ENCODE results near the gene EXT2. TPM values are rescaled to one million over a fixed set of nuclear protein-coding genes. Genes with fewer than 3 reads are reported as not detected.
A peak's percentile ranks its signal among the peaks of the same experiment; 100 is the strongest.

Gene EXT2
- polyA plus RNA-seq, 1 of the 3 experiments (the other 2 are of a cell fraction), result 92.9 TPM

DNA sequence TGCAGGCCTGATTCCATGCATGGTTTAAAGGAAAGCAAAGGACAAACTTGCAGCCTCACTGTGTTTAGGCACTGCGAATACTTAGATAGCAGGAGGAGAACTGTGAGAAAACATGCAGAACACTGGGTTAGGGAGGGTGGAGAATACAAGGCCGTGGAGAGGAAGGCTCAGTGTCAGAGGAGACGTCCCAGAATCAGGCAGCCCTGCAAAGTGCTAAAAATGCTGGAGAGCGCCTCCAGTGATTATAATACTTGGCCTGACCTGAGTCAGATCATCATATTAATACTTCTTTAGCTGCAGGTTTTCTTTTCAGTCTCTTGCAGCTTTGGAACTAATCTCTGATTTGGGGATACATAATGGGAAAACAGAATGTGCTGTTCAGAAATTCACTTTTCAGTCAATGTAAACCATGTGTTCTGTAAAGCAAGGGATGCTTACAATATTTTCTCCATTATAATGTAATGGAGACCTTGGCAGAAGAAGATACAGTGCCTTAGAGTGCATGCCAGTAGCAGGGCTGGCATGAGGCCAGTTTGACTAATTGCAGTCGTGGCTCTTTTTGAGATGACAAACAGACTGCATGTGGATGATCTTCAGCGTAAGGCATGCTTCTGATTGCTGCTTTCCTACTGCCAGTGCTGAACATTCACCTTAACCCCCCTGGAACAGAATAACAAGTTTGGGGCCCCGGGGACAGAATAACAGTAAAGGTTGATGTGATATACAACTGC, 16.8 kb downstream of the EXT2 start (continued):
- TF ChIP-seq GABPA (IDR thresholded peaks at IDR 0.05; ENCODE audit: low read depth), result no peak
- TF ChIP-seq NFIC (IDR thresholded peaks at IDR 0.05; ENCODE audit: borderline replicate concordance), result peak; percentile 77
- TF ChIP-seq TCF12 (IDR thresholded peaks at IDR 0.05), result 0 out of 2 replicates have a peak, but pooled peaks have one; percentile 9
- TF ChIP-seq, protein P1, sequence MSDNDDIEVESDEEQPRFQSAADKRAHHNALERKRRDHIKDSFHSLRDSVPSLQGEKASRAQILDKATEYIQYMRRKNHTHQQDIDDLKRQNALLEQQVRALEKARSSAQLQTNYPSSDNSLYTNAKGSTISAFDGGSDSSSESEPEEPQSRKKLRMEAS (IDR thresholded peaks at IDR 0.05; ENCODE audit: low read depth), result peak; percentile 72
- TF ChIP-seq SIN3A (IDR thresholded peaks at IDR 0.05; ENCODE audit: borderline replicate concordance, low read depth, low read length), result 0 out of 2 replicates have a peak, but pooled peaks have one; percentile 29

- H3K9me2 ChIP-seq, result no peaks in the 10 kb centered on the region
- peaks cover 8% of the 10 kb centered on the region for H3F3A ChIP-seq (replicated peaks; ENCODE audit: insufficient read depth)
- no peak overlapping the region for H2AFZ ChIP-seq (ENCODE audit: low read depth)
- peak overlapping the region in 1 of 2 experiments; percentile 76; a peak in 2 of 4 replicates for H3K27ac ChIP-seq (ENCODE audit: low read depth in 2 of 2, low read length in 1 of 2)
- ChIA-PET POLR2A (no interaction called here), CTCF (interaction anchor here (1.3 to 5.7 kb wide), 4 partner anchors 9 to 426 kb away, joined by 3 to 31 read pairs (median 7); partner anchors contain the start of gene EXT2)
- H3K27me3 ChIP-seq (ENCODE audit: insufficient read depth), result no peaks in the 10 kb centered on the region
- no peak overlapping the region for H3K4me3 ChIP-seq (ENCODE audit: low read depth in 2 of 2, low read length in 1 of 2)
- TF ChIP-seq MXI1 (IDR thresholded peaks at IDR 0.05; ENCODE audit: low read depth, low read length) (no peak), NRF1 (IDR thresholded peaks at IDR 0.05; ENCODE audit: low read depth, low read length) (no peak), RAD21 (IDR thresholded peaks at IDR 0.05; ENCODE audit: low read length) (no peak), GATA2 (CRISPR knock-in tag; IDR thresholded peaks at IDR 0.05) (no peak)
- TF ChIP-seq, protein P2, sequence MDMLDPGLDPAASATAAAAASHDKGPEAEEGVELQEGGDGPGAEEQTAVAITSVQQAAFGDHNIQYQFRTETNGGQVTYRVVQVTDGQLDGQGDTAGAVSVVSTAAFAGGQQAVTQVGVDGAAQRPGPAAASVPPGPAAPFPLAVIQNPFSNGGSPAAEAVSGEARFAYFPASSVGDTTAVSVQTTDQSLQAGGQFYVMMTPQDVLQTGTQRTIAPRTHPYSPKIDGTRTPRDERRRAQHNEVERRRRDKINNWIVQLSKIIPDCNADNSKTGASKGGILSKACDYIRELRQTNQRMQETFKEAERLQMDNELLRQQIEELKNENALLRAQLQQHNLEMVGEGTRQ (IDR thresholded peaks at IDR 0.05; ENCODE audit: borderline replicate concordance, low read depth, low read length), result no peak
- no peak overlapping the region for H3K9ac ChIP-seq
- no peak for DNase-seq
- peaks cover 10% of the 10 kb centered on the region; the same call in 1 of the 2 replicates for H4K20me1 ChIP-seq (ENCODE audit: insufficient read depth)
- H3K79me2 ChIP-seq (ENCODE audit: insufficient read depth), result no peaks in the 10 kb centered on the region
- no peaks in the 10 kb centered on the region for H3K9me3 ChIP-seq
- peaks cover 14 to 57% of the 10 kb centered on the region in 2 experiments for H3K36me3 ChIP-seq (replicated peaks in 1 of 2; ENCODE audit: control insufficient read depth in 1 of 2, insufficient read depth in 2 of 2, low read length in 1 of 2)
- H3K4me2 ChIP-seq, result no peak overlapping the region
- WGBS (ENCODE audit: low lambda C conversion rate), result 94% methylated on average over 3 of the region's 3 CpGs
- peaks cover 14 to 16% of the 10 kb centered on the region in 2 experiments; a peak in 3 of 4 replicates for H3K4me1 ChIP-seq (ENCODE audit: control insufficient read depth in 1 of 2, insufficient read depth in 2 of 2, low read depth in 1 of 2, low read length in 1 of 2)
These were observed 17.5 kb downstream of the EXT2 start for GRCh38 chr11:44113018-44113417.

GRCh38 chr11:44113572-44113971, 18.1 kb downstream of the EXT2 start:
- Histone ChIP-seq H3K27ac (ENCODE audit: low read depth in 2 of 2, low read length in 1 of 2) (no peak overlapping the region), H3K4me2 (no peak overlapping the region), H3K4me3 (ENCODE audit: low read depth in 2 of 2, low read length in 1 of 2) (no peak overlapping the region), H3K9me3 (no peaks in the 10 kb centered on the region), H3F3A (replicated peaks; ENCODE audit: insufficient read depth) (peaks cover 8% of the 10 kb centered on the region), H4K20me1 (ENCODE audit: insufficient read depth) (peaks cover 10% of the 10 kb centered on the region; the same call in 1 of the 2 replicates), H3K9me2 (no peaks in the 10 kb centered on the region), H2AFZ (ENCODE audit: low read depth) (no peak overlapping the region), H3K79me2 (ENCODE audit: insufficient read depth) (no peaks in the 10 kb centered on the region), H3K27me3 (ENCODE audit: insufficient read depth) (no peaks in the 10 kb centered on the region), H3K9ac (no peak overlapping the region), H3K36me3 (replicated peaks in 1 of 2; ENCODE audit: control insufficient read depth in 1 of 2, insufficient read depth in 2 of 2, low read length in 1 of 2) (peaks cover 14 to 53% of the 10 kb centered on the region in 2 experiments), H3K4me1 (ENCODE audit: control insufficient read depth in 1 of 2, insufficient read depth in 2 of 2, low read depth in 1 of 2, low read length in 1 of 2) (peaks cover 14 to 16% of the 10 kb centered on the region in 2 experiments; a peak in 3 of 4 replicates)
- ChIA-PET CTCF (interaction anchor here (2.4 to 5.7 kb wide), 3 partner anchors 10 to 173 kb away, joined by 7 to 31 read pairs (median 7); partner anchors contain the start of gene EXT2), POLR2A (no interaction called here)
- 95% methylated on average over 3 of the region's 3 CpGs for WGBS (ENCODE audit: low lambda C conversion rate)
- no peak for DNase-seq
- TF ChIP-seq MEF2A (IDR thresholded peaks at IDR 0.05; ENCODE audit: borderline replicate concordance, low read depth) (no peak), GATA2 (CRISPR knock-in tag; IDR thresholded peaks at IDR 0.05) (no peak), MXI1 (IDR thresholded peaks at IDR 0.05; ENCODE audit: low read depth, low read length) (no peak), NRF1 (IDR thresholded peaks at IDR 0.05; ENCODE audit: low read depth, low read length) (no peak), IRF3 (IDR thresholded peaks at IDR 0.05; ENCODE audit: low read depth, low read length) (no peak), GABPA (IDR thresholded peaks at IDR 0.05; ENCODE audit: low read depth) (no peak), RCOR1 (IDR thresholded peaks at IDR 0.05; ENCODE audit: low read length) (no peak), YY1 (IDR thresholded peaks at IDR 0.05; ENCODE audit: low read depth) (no peak), TAF1 (IDR thresholded peaks at IDR 0.05; ENCODE audit: borderline replicate concordance, low read depth, low read length) (no peak), SMC3 (IDR thresholded peaks at IDR 0.05; ENCODE audit: low read depth, low read length) (no peak), FOXM1 (IDR thresholded peaks at IDR 0.05; ENCODE audit: low read depth) (no peak), SIN3A (IDR thresholded peaks at IDR 0.05; ENCODE audit: borderline replicate concordance, low read depth, low read length) (no peak), EP300 (IDR thresholded peaks at IDR 0.05; ENCODE audit: borderline replicate concordance in 1 of 2, low read depth in 1 of 2, low read length in 1 of 2) (no peak)
- TF ChIP-seq, protein P3, sequence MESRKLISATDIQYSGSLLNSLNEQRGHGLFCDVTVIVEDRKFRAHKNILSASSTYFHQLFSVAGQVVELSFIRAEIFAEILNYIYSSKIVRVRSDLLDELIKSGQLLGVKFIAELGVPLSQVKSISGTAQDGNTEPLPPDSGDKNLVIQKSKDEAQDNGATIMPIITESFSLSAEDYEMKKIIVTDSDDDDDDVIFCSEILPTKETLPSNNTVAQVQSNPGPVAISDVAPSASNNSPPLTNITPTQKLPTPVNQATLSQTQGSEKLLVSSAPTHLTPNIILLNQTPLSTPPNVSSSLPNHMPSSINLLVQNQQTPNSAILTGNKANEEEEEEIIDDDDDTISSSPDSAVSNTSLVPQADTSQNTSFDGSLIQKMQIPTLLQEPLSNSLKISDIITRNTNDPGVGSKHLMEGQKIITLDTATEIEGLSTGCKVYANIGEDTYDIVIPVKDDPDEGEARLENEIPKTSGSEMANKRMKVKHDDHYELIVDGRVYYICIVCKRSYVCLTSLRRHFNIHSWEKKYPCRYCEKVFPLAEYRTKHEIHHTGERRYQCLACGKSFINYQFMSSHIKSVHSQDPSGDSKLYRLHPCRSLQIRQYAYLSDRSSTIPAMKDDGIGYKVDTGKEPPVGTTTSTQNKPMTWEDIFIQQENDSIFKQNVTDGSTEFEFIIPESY (IDR thresholded peaks at IDR 0.05; ENCODE audit: borderline replicate concordance, low read depth), result no peak
- TF ChIP-seq, protein P1 (IDR thresholded peaks at IDR 0.05; ENCODE audit: low read depth), result no peak
